Stimulated activated naive CD4-positive, alpha-beta T cell (primary cell): ENCODE data around the gene COG3.

Source experiments
- DNase-seq, 6 experiments: peaks; one replicate each; lab custom pipeline; 2025; lab: John Stamatoyannopoulos, UW

Gene COG3

GRCh38 chr13:45446181-45446580 lies 18.6 kb upstream of the COG3 start:
- DNase-seq = no peak

GRCh38 chr13:45447050-45447661 lies 17.6 kb upstream of the COG3 start:
- no peak for DNase-seq

GRCh38 chr13:45448965-45449559 lies 15.7 kb upstream of the COG3 start:
- no peak for DNase-seq

GRCh38 chr13:45451282-45451681 lies 13.5 kb upstream of the COG3 start:
- DNase-seq = no peak

GRCh38 chr13:45454204-45454603 lies 10.5 kb upstream of the COG3 start:
- no peak for DNase-seq

GRCh38 chr13:45456196-45456972 lies 8.4 kb upstream of the COG3 start:
- DNase-seq = no peak

- DNase-seq = peak in 1 of 6 experiments; percentile 13
These were observed 525 bp upstream of the COG3 start for GRCh38 chr13:45464141-45464686.

GRCh38 chr13:45466359-45466758 lies 1.6 kb downstream of the COG3 start:
- no peak for DNase-seq

- DNase-seq = no peak
These were observed 3.9 kb downstream of the COG3 start for GRCh38 chr13:45468635-45469034.

- no peak for DNase-seq
These were observed 7.5 kb downstream of the COG3 start for GRCh38 chr13:45472171-45472705.

- peak in 1 of 6 experiments; percentile 29 for DNase-seq
These were observed 8.9 kb downstream of the COG3 start for GRCh38 chr13:45473627-45474026.

- DNase-seq = no peak
These were observed 10.1 kb downstream of the COG3 start for GRCh38 chr13:45474584-45475454.

GRCh38 chr13:45479661-45480060 lies 14.9 kb downstream of the COG3 start:
- no peak for DNase-seq

GRCh38 chr13:45481688-45482087 lies 16.9 kb downstream of the COG3 start:
- no peak for DNase-seq

- no peak for DNase-seq
These were observed 17.9 kb downstream of the COG3 start for GRCh38 chr13:45482571-45483173.

GRCh38 chr13:45487604-45488003 lies 22.9 kb downstream of the COG3 start:
- DNase-seq = no peak

- peak in 3 of 6 experiments; percentile 6 to 41 (median 23) for DNase-seq
These were observed 25.3 kb downstream of the COG3 start for GRCh38 chr13:45490068-45490467.

GRCh38 chr13:45492538-45492937 lies 27.8 kb downstream of the COG3 start:
- DNase-seq = no peak

- no peak for DNase-seq
These were observed 32.2 kb downstream of the COG3 start for GRCh38 chr13:45496942-45497341.

- DNase-seq = no peak
These were observed 35.9 kb downstream of the COG3 start for GRCh38 chr13:45500492-45501174.

- no peak for DNase-seq
These were observed 36.4 kb downstream of the COG3 start for GRCh38 chr13:45501175-45501526.
